Stimulated activated naive CD4-positive, alpha-beta T cell treated with Interleukin-2 at 50 U/mL for 16 hours (primary cell): ENCODE results near the gene SPSB3.

ENCODE experiments used
- DNase-seq: peaks from one replicate; lab custom pipeline; 2025; lab: John Stamatoyannopoulos, UW

SPSB3 gene

GRCh38 chr16:1763521-1764511 lies 18.6 kb downstream of the SPSB3 start:
- no peak for DNase-seq

DNA sequence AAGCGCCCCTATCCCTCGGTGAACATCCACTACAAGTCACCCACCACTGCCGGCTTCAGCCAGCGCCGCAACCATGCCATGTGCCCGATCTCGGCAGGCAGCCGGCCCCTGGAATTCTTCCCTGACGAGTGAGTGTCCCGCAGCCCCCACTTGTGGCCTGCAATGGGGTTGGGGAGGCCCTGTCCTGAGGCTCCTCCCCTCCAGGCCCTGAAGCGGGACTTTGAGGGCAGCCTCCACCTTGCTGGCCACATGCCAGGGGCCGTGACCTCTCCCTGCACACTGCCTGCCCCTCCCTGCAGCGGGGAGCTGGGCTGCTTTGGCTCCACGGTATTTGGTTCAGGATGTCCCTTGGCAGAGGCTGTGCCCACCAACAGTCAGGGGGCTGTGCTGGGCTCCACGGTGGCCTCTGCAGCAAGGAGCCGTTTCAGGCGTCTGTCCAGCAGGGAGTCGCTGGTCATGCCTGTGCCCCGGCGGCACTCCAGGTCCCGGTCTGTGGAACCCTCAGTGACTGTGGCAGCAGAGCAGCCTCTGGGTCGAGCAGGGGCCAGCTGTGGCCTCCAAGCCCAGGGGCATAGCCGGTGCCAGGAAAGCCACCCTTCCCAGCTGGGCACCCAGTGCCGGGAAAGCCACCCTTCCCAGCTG lies 19.4 kb downstream of the SPSB3 start:
- DNase-seq: no peak

DNA sequence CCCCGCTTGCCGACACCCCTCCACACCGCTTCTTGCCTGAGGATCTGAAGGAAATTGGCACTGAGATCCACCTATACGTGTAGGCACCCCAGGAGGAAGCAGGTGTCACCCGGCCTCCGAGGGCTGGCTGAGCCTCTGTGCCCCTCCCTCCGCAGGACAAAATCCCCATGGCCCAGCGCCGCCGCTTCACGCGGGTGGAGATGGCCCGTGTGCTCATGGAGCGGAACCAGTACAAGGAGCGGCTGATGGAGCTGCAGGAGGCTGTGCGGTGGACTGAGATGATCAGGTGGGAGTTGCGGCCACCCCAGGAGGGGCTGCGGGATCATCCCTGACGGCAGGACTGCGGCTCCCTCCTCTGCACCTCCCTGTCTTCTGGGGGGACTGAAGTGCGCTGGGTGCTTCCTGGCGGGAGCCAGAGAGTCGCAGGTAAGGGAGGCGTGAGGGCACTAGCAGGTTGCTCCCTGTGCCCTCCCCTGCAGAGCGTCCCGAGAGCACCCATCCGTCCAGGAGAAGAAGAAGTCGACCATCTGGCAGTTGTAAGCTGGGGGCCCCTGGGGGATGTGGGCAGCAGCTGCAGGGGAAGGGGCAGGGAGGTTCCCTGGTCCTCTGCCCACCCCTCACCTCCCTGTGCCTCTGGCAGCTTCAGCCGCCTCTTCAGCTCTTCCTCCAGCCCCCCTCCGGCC lies 20.0 kb downstream of the SPSB3 start:
- no peak for DNase-seq

DNA sequence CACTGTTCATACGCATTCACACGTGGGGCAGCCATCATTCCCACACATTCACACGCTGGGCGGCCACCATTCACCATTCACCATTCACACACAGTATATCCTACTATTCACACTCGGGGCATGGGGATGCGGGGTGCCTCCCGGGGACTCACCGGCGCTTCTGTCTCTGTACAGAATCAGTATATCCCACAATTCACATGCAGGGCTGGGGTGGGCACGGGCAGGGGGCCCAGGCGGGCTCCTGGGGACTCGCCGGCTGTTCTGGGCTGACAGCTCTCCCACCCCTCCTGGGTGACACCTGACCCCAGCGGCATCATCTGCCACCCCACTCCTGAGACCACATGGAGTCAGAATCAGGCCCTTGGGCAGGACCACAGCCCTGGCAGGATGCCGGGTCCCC lies 20.6 kb downstream of the SPSB3 start:
- no peak for DNase-seq

GRCh38 chr16:1760911-1761310 lies 21.5 kb downstream of the SPSB3 start:
- DNase-seq: no peak

- no peak for DNase-seq
Measured at GRCh38 chr16:1759511-1759910, 22.9 kb downstream of the SPSB3 start.

GRCh38 chr16:1758923-1759322 lies 23.4 kb downstream of the SPSB3 start:
- no peak for DNase-seq

DNA sequence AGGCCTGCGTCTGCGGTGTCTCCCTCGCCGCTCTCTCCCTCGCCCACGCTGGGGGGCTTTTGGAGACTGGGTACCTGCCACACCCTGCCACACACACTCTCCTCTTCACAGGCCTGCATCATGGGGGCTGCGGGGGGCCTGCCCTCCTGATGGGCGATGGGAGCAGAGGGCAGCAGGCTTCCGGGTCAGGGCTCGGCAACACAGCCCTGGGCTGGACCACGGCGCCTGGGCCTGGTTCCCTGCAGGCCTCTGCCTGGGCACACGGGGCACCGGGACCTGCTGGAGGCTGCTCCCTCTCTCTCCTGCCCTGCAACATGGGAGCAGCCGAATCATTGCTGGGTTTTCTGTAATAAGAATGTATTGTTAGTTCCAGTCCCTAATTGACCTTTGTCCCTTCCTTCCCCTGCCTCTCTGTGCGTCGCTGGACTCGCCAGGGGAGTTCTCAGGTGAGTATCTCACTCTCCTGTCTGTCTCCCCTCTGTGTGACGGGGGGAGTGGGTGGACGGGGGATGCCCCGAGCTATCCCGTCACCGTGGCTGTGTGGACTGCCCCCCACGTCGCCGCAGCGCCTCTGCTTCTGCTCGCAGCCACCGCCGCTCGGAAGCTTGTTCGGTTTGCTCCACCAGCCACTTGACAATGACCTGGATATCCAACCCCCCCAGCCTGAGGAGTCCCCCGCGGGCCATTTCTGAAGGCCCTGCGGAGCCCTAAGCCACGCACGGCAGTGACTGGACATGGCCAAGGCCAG lies 24.5 kb downstream of the SPSB3 start:
- no peak for DNase-seq

DNA sequence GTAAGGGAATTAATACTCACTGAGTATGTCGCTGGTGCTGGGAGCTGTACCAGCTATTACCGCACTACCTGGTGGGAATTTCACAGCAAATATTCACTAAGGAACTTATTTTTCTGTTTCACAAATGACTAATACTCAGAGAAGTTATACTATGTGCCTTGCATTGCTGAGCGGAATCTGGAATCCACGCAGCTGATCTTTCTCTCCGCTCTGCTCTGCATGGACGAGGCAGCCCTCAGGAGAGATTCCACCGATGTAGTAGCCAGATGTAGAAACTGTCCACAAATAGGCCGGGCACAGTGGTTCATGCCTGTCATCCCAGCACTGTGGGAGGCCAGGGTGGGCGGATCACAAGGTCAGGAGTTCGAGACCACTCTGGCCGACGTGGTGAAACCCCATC lies 28.2 kb downstream of the SPSB3 start:
- DNase-seq: no peak

- DNase-seq: no peak
Measured at GRCh38 chr16:1752853-1753252, 29.5 kb downstream of the SPSB3 start.

GRCh38 chr16:1751946-1752345 lies 30.4 kb downstream of the SPSB3 start:
- DNase-seq: no peak

DNA sequence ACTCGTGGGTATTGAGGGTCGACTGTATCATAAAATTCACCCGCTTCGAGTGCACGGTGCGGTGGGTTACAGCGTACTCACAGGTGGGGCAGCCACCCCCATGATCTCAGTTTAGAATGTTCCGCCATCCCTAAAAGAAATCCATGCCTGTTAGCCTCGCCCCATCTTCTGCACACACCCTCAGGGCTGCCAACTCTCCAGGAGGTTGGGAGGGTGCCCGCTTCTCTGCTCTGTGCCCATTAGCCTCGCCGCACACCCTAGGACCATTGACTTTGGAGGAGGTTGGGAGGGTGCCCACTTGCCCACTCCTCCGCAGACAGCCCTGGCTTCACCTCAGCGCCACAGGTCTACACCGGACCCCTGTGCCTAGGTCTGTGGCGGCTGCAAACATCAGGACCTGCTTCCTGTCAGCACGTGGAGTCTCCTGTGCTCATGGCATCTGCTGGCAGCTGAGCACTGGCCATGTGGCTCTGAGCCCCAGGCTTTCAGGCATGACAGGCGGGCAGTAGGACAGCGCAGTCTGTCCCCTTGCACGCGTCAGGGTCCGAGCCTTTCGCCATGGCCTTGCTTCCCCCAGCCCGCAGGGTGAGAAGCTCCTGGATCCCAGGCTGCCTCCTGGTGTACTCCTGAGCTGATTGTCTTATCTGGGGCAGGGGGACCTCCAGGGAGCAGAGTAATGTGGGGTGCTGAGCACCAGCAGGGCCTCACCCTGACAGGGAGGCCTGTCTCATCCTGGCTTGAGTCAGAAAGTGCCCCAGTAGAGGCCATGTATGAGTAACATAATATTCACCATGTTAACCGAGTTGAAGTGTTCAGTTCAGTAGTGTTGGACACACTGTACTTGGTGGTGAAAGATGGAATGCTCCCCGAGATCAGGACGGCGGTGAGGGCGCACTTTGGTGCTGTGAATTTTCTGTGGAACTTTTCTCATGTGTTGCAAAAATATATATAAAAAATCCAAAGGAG lies 32.9 kb downstream of the SPSB3 start:
- DNase-seq: no peak

GRCh38 chr16:1747934-1748333 lies 34.4 kb downstream of the SPSB3 start:
- no peak for DNase-seq

GRCh38 chr16:1746693-1747195 lies 35.6 kb downstream of the SPSB3 start:
- no peak for DNase-seq

DNA sequence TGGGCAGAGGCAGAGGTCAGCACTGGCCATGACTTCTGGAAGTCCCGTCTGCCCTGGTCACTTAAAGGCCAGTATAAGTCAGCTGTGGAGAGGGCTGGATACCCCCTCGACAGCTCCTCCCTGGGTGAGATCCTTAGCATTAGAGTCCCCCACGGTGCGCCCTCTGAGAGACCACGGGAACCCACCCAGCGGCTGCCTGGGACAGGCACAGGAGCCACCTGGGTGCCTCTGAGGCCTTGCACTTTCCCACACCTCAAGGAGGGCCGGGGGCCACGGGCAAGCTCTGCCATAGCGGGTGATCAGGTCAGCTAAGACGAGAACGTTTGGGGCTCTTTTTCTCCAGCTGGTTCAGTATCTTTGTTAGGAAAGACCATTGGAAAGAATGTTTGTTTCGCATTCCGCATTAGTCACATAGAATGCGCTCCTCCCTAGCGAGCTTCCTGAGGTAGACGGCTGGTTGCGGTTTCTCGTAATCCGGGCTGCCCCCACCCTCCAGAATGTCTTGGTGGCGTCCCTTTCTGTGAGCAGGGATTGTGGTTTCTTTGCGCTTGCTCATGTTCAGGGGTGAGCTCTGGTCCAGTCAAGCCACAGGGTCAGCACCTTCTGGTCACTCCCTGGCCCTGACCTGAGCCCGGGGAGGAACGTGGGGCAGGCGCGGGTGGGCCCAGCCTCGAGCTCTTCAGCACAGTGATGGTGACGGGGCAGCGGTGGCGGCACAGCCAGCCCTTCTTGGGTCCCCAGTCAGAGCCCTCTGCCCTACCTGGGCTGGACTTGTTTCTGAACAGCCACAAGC lies 36.3 kb downstream of the SPSB3 start:
- DNase-seq: no peak

- no peak for DNase-seq
Measured at GRCh38 chr16:1745181-1745899, 37.0 kb downstream of the SPSB3 start.

DNA sequence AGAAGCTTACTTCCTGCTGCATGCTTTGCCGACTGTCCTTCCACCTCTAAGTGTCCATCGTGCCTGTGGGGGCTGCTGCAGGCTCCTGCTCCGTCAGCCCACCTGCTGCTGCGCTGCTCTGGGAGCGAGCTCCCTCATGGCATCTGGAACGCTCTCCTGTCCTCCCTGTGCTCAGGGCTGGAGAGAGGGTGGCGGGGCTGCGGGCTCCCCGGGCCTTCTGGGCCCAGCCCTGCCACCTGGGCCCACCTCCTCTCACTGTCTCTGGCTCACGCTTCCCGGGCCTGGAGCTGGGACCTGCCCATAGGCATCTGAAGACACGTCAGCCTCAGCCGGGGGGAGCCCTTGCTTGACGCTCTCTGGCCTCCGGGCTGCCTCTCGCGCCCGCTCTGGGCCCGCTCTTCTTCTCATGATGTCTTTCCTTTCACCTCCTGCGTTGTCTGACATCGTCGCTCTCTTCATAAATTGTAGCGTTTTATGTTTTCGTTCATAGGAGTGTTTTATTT lies 38.0 kb downstream of the SPSB3 start:
- DNase-seq: no peak

DNA sequence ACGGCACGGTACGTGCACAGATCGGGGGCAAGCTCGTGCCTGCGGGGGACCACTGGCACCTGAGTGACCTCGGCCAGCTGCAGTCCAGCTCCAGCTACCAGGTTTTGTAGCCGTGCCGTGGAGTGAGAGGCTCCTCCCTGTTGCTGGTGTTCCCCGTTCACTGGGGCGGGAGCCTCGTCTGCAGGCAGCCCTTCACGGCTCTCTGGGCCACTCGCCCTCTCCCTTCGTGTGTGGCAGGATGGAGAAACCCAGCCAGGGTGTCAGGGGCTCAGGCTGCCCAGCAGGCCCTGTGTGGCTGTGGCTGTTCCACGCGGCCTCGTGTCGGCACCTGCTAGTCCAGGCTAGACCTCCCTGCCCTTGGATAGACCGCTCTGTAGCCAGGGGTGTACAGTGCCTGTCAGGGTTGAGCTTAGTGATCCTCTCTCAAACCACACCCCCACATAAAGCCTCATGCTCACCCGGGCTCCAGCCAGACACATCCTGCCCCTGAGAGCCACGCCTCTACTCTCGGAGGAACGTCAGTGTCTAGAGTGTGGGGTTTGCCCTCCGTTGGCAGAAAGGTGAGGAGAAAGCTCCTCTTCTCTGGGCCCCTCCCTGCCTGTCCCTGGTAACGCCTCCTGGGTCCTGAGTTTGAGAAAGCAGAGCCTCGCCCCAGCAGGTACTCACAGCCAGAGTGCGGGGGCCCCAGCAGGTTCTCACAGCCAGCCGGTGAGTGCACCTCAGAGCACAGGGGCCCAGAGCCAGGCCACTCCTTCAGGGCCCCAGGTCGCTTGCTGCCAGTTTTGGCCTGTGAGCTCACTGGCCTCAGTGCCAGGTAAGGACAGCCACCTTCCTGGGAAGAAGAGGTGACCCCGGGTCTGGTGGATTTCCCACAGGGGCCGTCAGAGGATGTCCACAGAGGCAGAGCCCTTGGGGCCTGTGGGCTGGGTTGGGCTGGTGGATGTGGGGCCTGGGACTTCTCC lies 38.7 kb downstream of the SPSB3 start:
- DNase-seq: no peak
